ENCODE results near the gene TRAPPC8.
"Not testable (repeated sequence)": the region's sequence is repeated elsewhere in the genome, so short reads cannot be mapped to it uniquely, and the experiment has no call there.

The TRAPPC8 gene

DNA sequence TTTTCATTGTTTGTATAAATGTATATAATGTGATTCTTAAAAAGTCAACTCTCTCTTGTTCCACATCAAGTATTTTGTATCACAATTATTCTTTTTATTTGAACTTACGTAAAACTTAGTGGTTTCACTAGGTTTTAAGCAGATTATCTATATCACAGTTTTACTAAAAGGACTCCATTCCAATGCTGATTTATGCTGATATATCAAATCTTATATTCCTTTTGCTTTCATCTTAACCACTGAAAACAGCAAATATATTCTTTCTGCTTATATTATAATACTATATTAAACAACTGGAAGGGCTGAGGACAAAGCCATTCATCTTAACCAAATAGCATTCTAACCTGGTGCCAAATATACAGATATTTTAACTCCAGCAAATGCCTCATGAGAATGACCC is 24.2 kb downstream of the TRAPPC8 start:
- CTCF ChIA-PET: no interaction called here
- POLR2A ChIA-PET: no interaction called here
- DNase-seq (ENCODE audit: extremely low spot score): no peak
- TF ChIP-seq BHLHE40 (IDR thresholded peaks at IDR 0.05; ENCODE audit: borderline replicate concordance) (no peak), FOXA1 (IDR thresholded peaks at IDR 0.05) (no peak), ARNT (IDR thresholded peaks at IDR 0.05) (no peak)

DNA sequence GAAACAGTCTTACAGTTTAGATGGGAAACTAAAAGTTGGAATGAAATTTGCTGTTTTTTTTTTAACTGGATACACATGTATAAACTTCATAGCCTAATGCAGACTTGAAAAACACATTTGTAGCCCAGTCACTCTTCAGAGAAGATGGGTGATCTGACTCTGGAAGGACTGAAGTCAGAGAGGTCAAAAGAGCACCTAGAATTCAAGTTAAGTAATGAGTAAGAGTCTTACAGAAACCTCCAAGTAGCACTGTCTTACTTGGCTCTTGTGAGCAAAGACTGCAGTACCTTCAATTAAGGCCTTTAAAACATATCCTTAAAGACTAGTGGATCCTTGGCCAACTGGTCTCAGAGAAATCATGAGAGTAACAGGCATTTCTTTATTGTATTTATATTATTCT is 41.9 kb downstream of the TRAPPC8 start:
- CTCF ChIA-PET: no interaction called here
- POLR2A ChIA-PET: no interaction called here
- DNase-seq (ENCODE audit: extremely low spot score): no peak
- TF ChIP-seq CTBP1 (IDR thresholded peaks at IDR 0.05; ENCODE audit: borderline replicate concordance) (no peak), L3MBTL2 (conservative IDR thresholded peaks at IDR 0.05) (no peak), ZNF384 (IDR thresholded peaks at IDR 0.05) (no peak), FOXM1 (IDR thresholded peaks at IDR 0.05; ENCODE audit: borderline replicate concordance) (no peak), HDGF (IDR thresholded peaks at IDR 0.05; ENCODE audit: borderline replicate concordance) (no peak)

DNA sequence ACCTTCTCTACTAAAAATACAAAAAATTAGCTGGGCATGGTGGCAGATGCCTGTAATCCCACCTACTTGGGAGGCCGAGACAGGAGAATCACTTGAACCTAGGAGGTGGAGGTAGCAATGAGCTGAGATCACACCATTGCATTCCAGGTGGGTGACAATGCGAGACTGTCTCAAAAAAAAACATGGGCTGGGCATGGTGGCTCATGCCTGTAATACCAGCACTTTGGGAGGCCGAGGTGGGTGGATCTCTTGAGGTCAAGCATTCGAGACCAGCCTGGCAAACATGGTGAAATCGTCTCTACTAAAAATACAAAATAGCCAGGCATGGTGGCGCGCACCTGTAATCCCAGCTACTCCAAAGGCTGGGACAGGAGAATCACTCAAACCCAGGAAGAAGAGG is 43.2 kb downstream of the TRAPPC8 start:
- DNase-seq (ENCODE audit: extremely low spot score); POLR2A ChIA-PET; CTCF ChIA-PET: not testable (repeated sequence)

DNA sequence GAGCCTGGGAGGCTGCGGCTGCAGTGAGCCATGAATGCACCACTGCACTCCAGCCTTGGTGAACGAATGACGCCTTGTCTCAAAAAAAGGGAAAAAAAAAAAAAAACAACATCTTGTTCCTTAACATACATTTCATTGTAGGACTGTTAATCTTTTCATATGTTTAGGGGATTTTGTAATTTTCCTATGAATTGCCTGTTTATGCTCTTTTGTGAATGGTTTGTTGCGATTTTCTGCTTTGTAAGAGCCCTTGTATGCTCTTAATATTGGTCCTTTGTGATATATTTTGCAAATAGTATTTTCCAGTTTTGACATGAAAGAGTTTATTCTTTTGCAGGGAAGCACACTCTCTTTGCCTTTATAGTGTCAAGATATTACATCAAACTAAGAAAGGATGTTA is 50.0 kb downstream of the TRAPPC8 start:
- POLR2A ChIA-PET: interaction anchor here (1.8 kb wide), 1 partner anchor 50 kb away, joined by 7 read pairs; the partner anchor contains the start of gene TRAPPC8
- no peak for TF ChIP-seq HDGF (IDR thresholded peaks at IDR 0.05; ENCODE audit: borderline replicate concordance)
- no peak for TF ChIP-seq L3MBTL2 (conservative IDR thresholded peaks at IDR 0.05)
- no peak for TF ChIP-seq BHLHE40 (IDR thresholded peaks at IDR 0.05; ENCODE audit: borderline replicate concordance)
- no peak for TF ChIP-seq FOXA1 (IDR thresholded peaks at IDR 0.05)
- TF ChIP-seq SUZ12 (IDR thresholded peaks at IDR 0.05): no peak
- TF ChIP-seq NFRKB (IDR thresholded peaks at IDR 0.05): no peak
- TF ChIP-seq, protein P1, sequence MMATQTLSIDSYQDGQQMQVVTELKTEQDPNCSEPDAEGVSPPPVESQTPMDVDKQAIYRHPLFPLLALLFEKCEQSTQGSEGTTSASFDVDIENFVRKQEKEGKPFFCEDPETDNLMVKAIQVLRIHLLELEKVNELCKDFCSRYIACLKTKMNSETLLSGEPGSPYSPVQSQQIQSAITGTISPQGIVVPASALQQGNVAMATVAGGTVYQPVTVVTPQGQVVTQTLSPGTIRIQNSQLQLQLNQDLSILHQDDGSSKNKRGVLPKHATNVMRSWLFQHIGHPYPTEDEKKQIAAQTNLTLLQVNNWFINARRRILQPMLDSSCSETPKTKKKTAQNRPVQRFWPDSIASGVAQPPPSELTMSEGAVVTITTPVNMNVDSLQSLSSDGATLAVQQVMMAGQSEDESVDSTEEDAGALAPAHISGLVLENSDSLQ (IDR thresholded peaks at IDR 0.05): no peak
- no peak for TF ChIP-seq ZNF384 (IDR thresholded peaks at IDR 0.05)
- TF ChIP-seq CTBP1 (IDR thresholded peaks at IDR 0.05; ENCODE audit: borderline replicate concordance): no peak
- no peak for TF ChIP-seq TARDBP (IDR thresholded peaks at IDR 0.05)
- TF ChIP-seq ELF4 (IDR thresholded peaks at IDR 0.05): no peak
- TF ChIP-seq FOXK2 (IDR thresholded peaks at IDR 0.05): no peak
- DNase-seq (ENCODE audit: extremely low spot score): no peak
- CTCF ChIA-PET: no interaction called here

DNA sequence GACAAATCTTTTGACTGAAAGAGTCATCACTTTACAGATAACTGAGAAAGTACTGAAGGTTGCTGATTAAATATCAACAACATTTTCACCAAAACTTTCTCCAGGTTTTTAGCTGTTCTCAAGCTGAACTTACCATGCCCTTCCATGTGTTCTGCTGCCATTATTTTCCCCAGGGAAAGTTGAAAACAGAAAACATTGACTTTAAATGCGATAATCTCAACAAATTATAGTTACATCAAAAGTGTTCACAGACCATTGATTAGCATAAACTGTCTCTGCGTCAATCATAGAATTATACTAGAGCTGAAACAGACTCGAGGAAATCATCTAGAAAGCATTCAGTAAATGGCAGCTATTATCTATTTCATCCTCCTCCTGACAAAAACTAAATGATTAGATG is 51.4 kb downstream of the TRAPPC8 start:
- no peak for DNase-seq (ENCODE audit: extremely low spot score)
- ChIA-PET POLR2A (interaction anchor here (1.8 kb wide), 1 partner anchor 51 kb away, joined by 7 read pairs; the partner anchor contains the start of gene TRAPPC8), CTCF (no interaction called here)
- no peak for TF ChIP-seq ARNT (IDR thresholded peaks at IDR 0.05)
- TF ChIP-seq HDGF (IDR thresholded peaks at IDR 0.05; ENCODE audit: borderline replicate concordance): no peak
- TF ChIP-seq, protein P1 (IDR thresholded peaks at IDR 0.05): no peak
- TF ChIP-seq ZNF384 (IDR thresholded peaks at IDR 0.05): no peak
- no peak for TF ChIP-seq ELF4 (IDR thresholded peaks at IDR 0.05)
- TF ChIP-seq BHLHE40 (IDR thresholded peaks at IDR 0.05; ENCODE audit: borderline replicate concordance): no peak
- no peak for TF ChIP-seq FOXK2 (IDR thresholded peaks at IDR 0.05)
- no peak for TF ChIP-seq LEF1 (IDR thresholded peaks at IDR 0.05; ENCODE audit: borderline replicate concordance)
- TF ChIP-seq FOXA1 (IDR thresholded peaks at IDR 0.05): no peak
- TF ChIP-seq SP1 (IDR thresholded peaks at IDR 0.05): no peak
- no peak for TF ChIP-seq CTBP1 (IDR thresholded peaks at IDR 0.05; ENCODE audit: borderline replicate concordance)
- TF ChIP-seq FOXM1 (IDR thresholded peaks at IDR 0.05; ENCODE audit: borderline replicate concordance): no peak
- TF ChIP-seq SUZ12 (IDR thresholded peaks at IDR 0.05): no peak
- TF ChIP-seq NFRKB (IDR thresholded peaks at IDR 0.05): no peak
- no peak for TF ChIP-seq TARDBP (IDR thresholded peaks at IDR 0.05)
- no peak for TF ChIP-seq L3MBTL2 (conservative IDR thresholded peaks at IDR 0.05)

DNA sequence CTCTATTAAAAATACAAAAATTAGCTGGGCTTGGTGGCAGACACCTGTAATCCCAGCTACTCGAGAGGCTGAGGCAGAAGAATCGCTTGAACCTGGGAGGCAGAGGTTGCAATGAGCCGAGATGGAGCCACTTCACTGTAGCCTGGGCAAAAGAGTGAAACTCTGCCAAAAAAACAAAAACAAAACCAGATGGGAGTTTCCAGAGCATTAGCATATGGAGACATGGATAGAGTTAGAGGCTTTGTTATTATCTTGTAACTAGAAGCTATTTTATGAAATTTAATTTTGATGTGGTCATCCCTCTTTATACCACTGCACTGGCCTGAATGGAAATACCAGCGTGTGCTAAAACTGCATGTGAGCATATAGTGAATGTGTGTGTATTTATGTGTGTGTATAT is 58.9 kb downstream of the TRAPPC8 start:
- CTCF ChIA-PET: interaction anchor here (0.6 to 0.7 kb wide), 2 partner anchors 22 to 143 kb away, joined by 4 to 8 read pairs; no protein-coding TSS in a partner anchor
- POLR2A ChIA-PET: no interaction called here
- no peak for TF ChIP-seq L3MBTL2 (conservative IDR thresholded peaks at IDR 0.05)
- no peak for TF ChIP-seq FOXA1 (IDR thresholded peaks at IDR 0.05)
- no peak for TF ChIP-seq LEF1 (IDR thresholded peaks at IDR 0.05; ENCODE audit: borderline replicate concordance)
- no peak for TF ChIP-seq TARDBP (IDR thresholded peaks at IDR 0.05)
- no peak for TF ChIP-seq NFRKB (IDR thresholded peaks at IDR 0.05)
- TF ChIP-seq ARNT (IDR thresholded peaks at IDR 0.05): no peak

DNA sequence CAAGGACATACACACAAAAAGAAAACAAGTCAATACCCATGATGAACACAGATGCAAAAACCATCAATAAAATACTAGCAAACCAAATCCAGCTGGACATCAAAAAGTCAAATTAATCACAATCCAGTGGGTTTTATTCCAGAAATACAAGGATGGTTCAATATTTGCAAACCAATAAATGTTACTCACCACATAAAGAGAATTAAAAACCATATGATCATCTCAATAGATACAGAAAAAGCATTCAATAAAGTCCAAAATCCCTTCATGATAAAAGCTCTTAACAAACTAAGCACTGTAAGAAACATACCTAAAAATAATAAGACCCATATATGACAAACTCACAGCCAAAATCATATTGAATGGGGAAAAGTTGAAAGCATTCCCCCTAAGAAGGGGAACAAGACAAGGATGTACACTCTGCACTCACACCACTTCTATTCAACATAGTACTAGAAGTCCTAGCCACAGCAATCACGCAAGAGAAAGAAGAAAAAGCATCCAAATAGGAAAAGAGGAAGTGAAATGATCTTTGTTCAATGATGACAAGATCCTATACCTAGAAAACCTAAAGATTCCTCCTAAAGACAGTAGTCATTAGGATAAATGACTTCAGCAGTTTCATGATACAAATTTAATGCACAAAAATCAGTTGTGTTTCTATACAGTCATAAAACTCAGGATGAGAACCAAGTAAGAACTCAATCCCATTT is 62.6 kb downstream of the TRAPPC8 start:
- no peak for DNase-seq (ENCODE audit: extremely low spot score)
- ChIA-PET POLR2A (no interaction called here), CTCF (no interaction called here)
- TF ChIP-seq FOXA1 (IDR thresholded peaks at IDR 0.05) (no peak), SUZ12 (IDR thresholded peaks at IDR 0.05) (no peak), SP1 (IDR thresholded peaks at IDR 0.05) (no peak), FOXK2 (IDR thresholded peaks at IDR 0.05) (no peak), TARDBP (IDR thresholded peaks at IDR 0.05) (no peak), CTBP1 (IDR thresholded peaks at IDR 0.05; ENCODE audit: borderline replicate concordance) (no peak), BHLHE40 (IDR thresholded peaks at IDR 0.05; ENCODE audit: borderline replicate concordance) (no peak), ARNT (IDR thresholded peaks at IDR 0.05) (no peak), ELF4 (IDR thresholded peaks at IDR 0.05) (no peak), ZNF384 (IDR thresholded peaks at IDR 0.05) (no peak), HDGF (IDR thresholded peaks at IDR 0.05; ENCODE audit: borderline replicate concordance) (no peak), NFRKB (IDR thresholded peaks at IDR 0.05) (no peak)

More for the DNA sequence above, 58.9 kb downstream of the TRAPPC8 start:
- DNase-seq (ENCODE audit: extremely low spot score): no peak

All from HEK293T (cell line).